H9 (cell line): ENCODE measurements around the gene GPC6. TPM values are rescaled to one million over a fixed set of nuclear protein-coding genes. Genes with fewer than 3 reads are reported as not detected.

Experiments
- DNase-seq: peaks from one replicate; pipeline ENCODE4 v3.0.0-alpha.2; 2017
- H2AFZ ChIP-seq: one replicate; pipeline ENCODE4 v1.6.1; 2013; ENCODE audit warnings: mild to moderate bottlenecking, low read length, control low read depth, moderate library complexity
- H2AK5ac ChIP-seq: 2 replicates; pipeline ENCODE4 v1.6.1; 2013; ENCODE audit warnings: low read length, control low read depth, mixed read lengths; ENCODE audit not compliant: insufficient read length
- H2BK120ac ChIP-seq: one replicate; pipeline ENCODE4 v1.6.1; 2013; ENCODE audit warnings: low read depth, mild to moderate bottlenecking, low read length, control low read depth, inconsistent platforms; ENCODE audit not compliant: poor library complexity, severe bottlenecking
- H2BK12ac ChIP-seq: 2 replicates; pipeline ENCODE4 v1.6.1; 2013; ENCODE audit warnings: low read length, control low read depth, mixed read lengths, low read depth; ENCODE audit not compliant: insufficient read length
- H2BK15ac ChIP-seq: 2 replicates; pipeline ENCODE4 v1.6.1; 2013; ENCODE audit warnings: low read depth, low read length, control low read depth
- H2BK20ac ChIP-seq: one replicate; pipeline ENCODE4 v1.6.1; 2013; ENCODE audit warnings: low read depth, mild to moderate bottlenecking, low read length, control low read depth, inconsistent platforms; ENCODE audit not compliant: poor library complexity, severe bottlenecking
- H2BK5ac ChIP-seq: 2 replicates; pipeline ENCODE4 v1.6.1; 2013; ENCODE audit warnings: low read length, control low read depth, mixed read lengths; ENCODE audit not compliant: insufficient read length
- H3K14ac ChIP-seq: 2 replicates; pipeline ENCODE4 v1.6.1; 2013; ENCODE audit warnings: low read length, control low read depth; ENCODE audit not compliant: insufficient read depth
- H3K18ac ChIP-seq: 2 replicates; pipeline ENCODE4 v1.6.1; 2013; ENCODE audit warnings: low read depth, mild to moderate bottlenecking, mixed read lengths, low read length, control low read depth; ENCODE audit not compliant: insufficient read length
- H3K23ac ChIP-seq: 2 replicates; pipeline ENCODE4 v1.6.1; 2013; ENCODE audit warnings: low read length, control low read depth, mixed read lengths, low read depth; ENCODE audit not compliant: insufficient read length
- H3K23me2 ChIP-seq: 2 replicates; pipeline ENCODE4 v1.6.1; 2013; ENCODE audit warnings: low read depth, mild to moderate bottlenecking, mixed read lengths, low read length, control low read depth; ENCODE audit not compliant: insufficient read length, poor library complexity, severe bottlenecking
- H3K27ac ChIP-seq: 2 replicates; pipeline ENCODE4 v1.5.1; 2013; ENCODE audit warnings: low read length, control low read depth, mixed read lengths, low read depth; ENCODE audit not compliant: insufficient read length
- H3K27me3 ChIP-seq: 2 replicates; pipeline ENCODE4 v1.6.1; 2013; ENCODE audit warnings: low read length, control low read depth, inconsistent platforms; ENCODE audit not compliant: insufficient read depth
- H3K4ac ChIP-seq: 2 replicates; pipeline ENCODE4 v1.6.1; 2013; ENCODE audit warnings: low read depth, mild to moderate bottlenecking, control low read depth, inconsistent platforms, low read length, moderate library complexity
- H3K4me1 ChIP-seq: 2 replicates; pipeline ENCODE4 v1.6.1; 2013; ENCODE audit warnings: low read length, control low read depth, inconsistent platforms; ENCODE audit not compliant: insufficient read depth
- H3K4me2 ChIP-seq: 2 replicates; pipeline ENCODE4 v1.6.1; 2013; ENCODE audit warnings: low read length, control low read depth, mixed read lengths; ENCODE audit not compliant: insufficient read length, insufficient read depth
- H3K56ac ChIP-seq: 2 replicates; pipeline ENCODE4 v1.6.1; 2013; ENCODE audit warnings: low read depth, mild to moderate bottlenecking, mixed read lengths, low read length, control low read depth; ENCODE audit not compliant: insufficient read length
- H3K79me1 ChIP-seq: 2 replicates; pipeline ENCODE4 v1.6.1; 2013; ENCODE audit warnings: low read depth, mild to moderate bottlenecking, moderate library complexity, low read length, control low read depth, inconsistent platforms; ENCODE audit not compliant: insufficient read depth, poor library complexity, severe bottlenecking
- H3K79me2 ChIP-seq: 2 replicates; pipeline ENCODE4 v1.6.1; 2013; ENCODE audit warnings: low read length, control low read depth, inconsistent platforms; ENCODE audit not compliant: insufficient read depth
- H3K9ac ChIP-seq: 2 replicates; pipeline ENCODE4 v1.6.1; 2013; ENCODE audit warnings: low read length, control low read depth, mixed read lengths; ENCODE audit not compliant: insufficient read length; ENCODE audit errors: extremely low read depth
- H3K9me3 ChIP-seq: one replicate; pipeline ENCODE4 v1.6.1; 2013; ENCODE audit warnings: low read depth, low read length, inconsistent platforms; ENCODE audit not compliant: control insufficient read depth
- H3T11ph ChIP-seq: one replicate; pipeline ENCODE4 v1.6.1; 2013; ENCODE audit warnings: mild to moderate bottlenecking, low read length, control low read depth, inconsistent platforms
- H4K20me1 ChIP-seq: one replicate; pipeline ENCODE4 v1.6.1; 2013; ENCODE audit not compliant: control insufficient read depth, insufficient read length, insufficient read depth
- H4K5ac ChIP-seq: 2 replicates; pipeline ENCODE4 v1.6.1; 2013; ENCODE audit warnings: low read depth, mild to moderate bottlenecking, mixed read lengths, low read length, control low read depth; ENCODE audit not compliant: insufficient read length
- H4K8ac ChIP-seq: replicated peaks from 2 replicates; pipeline ENCODE4 v1.6.1; 2013; ENCODE audit warnings: low read length, control low read depth, mixed read lengths, low read depth; ENCODE audit not compliant: insufficient read length
- H4K91ac ChIP-seq: 2 replicates; pipeline ENCODE4 v1.6.1; 2013; ENCODE audit warnings: low read depth, mild to moderate bottlenecking, moderate library complexity, mixed read lengths, low read length, control low read depth; ENCODE audit not compliant: insufficient read length
- H3K27ac Mint-ChIP-seq, 3 experiments: 2 replicates in 2 of 3; 3 replicates in 1 of 3; pipeline ENCODE4 v1.8.0; 2020 to 2021; ENCODE audit warnings: mixed read lengths in 3 of 3, mild to moderate bottlenecking in 1 of 3, moderate library complexity in 1 of 3
- H3K27me3 Mint-ChIP-seq: 2 replicates; pipeline ENCODE4 v1.8.0; 2021; ENCODE audit warnings: low read depth, mild to moderate bottlenecking, moderate library complexity, mixed read lengths
- H3K36me3 Mint-ChIP-seq, 3 experiments: 2 replicates in 2 of 3; 3 replicates in 1 of 3; pipeline ENCODE4 v1.8.0; 2020 to 2021; ENCODE audit warnings: low read depth in 3 of 3, mixed read lengths in 3 of 3; ENCODE audit not compliant: insufficient read depth in 1 of 3
- H3K4me1 Mint-ChIP-seq, 2 experiments: 2 replicates each; pipeline ENCODE4 v1.8.0; 2020; ENCODE audit warnings: mixed read lengths in 2 of 2
- H3K4me3 Mint-ChIP-seq, 2 experiments: 2 replicates in 1 of 2; 3 replicates in 1 of 2; pipeline ENCODE4 v1.8.0; 2020 to 2021; ENCODE audit warnings: mild to moderate bottlenecking in 2 of 2, mixed read lengths in 2 of 2, moderate library complexity in 1 of 2
- H3K9me3 Mint-ChIP-seq, 2 experiments: 2 replicates in 1 of 2; 3 replicates in 1 of 2; pipeline ENCODE4 v1.8.0; 2020; ENCODE audit warnings: mild to moderate bottlenecking in 2 of 2, mixed read lengths in 2 of 2, moderate library complexity in 1 of 2
- CTCF ChIP-seq: fragments of 200-600 bp; sonication (generic); conservative IDR thresholded peaks from 3 replicates; pipeline ENCODE4 v1.8.0; 2021; ENCODE audit warnings: antibody characterized with exemption, mild to moderate bottlenecking
- WGBS: extraction: QIAGEN DNeasy Blood & Tissue Kit; methylation state at CpG from one replicate; pipeline ENCODE4 v1.1.7; 2013; ENCODE audit warnings: missing lambda C conversion rate, low lambda C conversion rate, mixed read lengths; ENCODE audit not compliant: insufficient read length; ENCODE audit errors: extremely low coverage; 5-methylcytosine and 5-hydroxymethylcytosine counted together
- total RNA-seq: library from RNA; stranded (reverse); gene quantifications from 2 replicates; pipeline ENCODE4 v1.2.1, GENCODE V29; 2021

Gene GPC6
- total RNA-seq, 1 experiment from 2014 or later: 15.6 TPM

GRCh38 chr13:94204946-94205345 is 978.3 kb downstream of the GPC6 start:
- no peak overlapping the region for H2BK5ac ChIP-seq

More at GRCh38 chr13:94204946-94205345, 978.3 kb downstream of the GPC6 start:
- H2BK20ac ChIP-seq: no peak overlapping the region
- Mint-ChIP-seq H3K4me1 (no peaks in the 10 kb centered on the region), H3K27ac (no peak overlapping the region), H3K36me3 (no peaks in the 10 kb centered on the region), H3K4me3 (no peak overlapping the region), H3K9me3 (no peaks in the 10 kb centered on the region), H3K27me3 (no peaks in the 10 kb centered on the region)
- no peaks in the 10 kb centered on the region for H3K79me1 ChIP-seq
- TF ChIP-seq CTCF: no peak
- H3K27me3 ChIP-seq: no peaks in the 10 kb centered on the region
- H3K23me2 ChIP-seq: no peaks in the 10 kb centered on the region
- no peak overlapping the region for H3K4me2 ChIP-seq
- H3K4me1 ChIP-seq: no peaks in the 10 kb centered on the region
- no CpG with 5 or more reads among the region's 2 CpGs for WGBS
- H3K14ac ChIP-seq: no peak overlapping the region
- no peak overlapping the region for H3K4ac ChIP-seq
- no peak overlapping the region for H3K23ac ChIP-seq
- no peak overlapping the region for H2BK12ac ChIP-seq
- no peak overlapping the region for H2BK120ac ChIP-seq
- no peak overlapping the region for H3T11ph ChIP-seq
- H4K5ac ChIP-seq: no peak overlapping the region
- no peaks in the 10 kb centered on the region for H4K20me1 ChIP-seq
- H2AFZ ChIP-seq: no peak overlapping the region
- H4K91ac ChIP-seq: no peak overlapping the region
- no peak overlapping the region for H3K18ac ChIP-seq
- no peak overlapping the region for H3K9ac ChIP-seq
- H3K9me3 ChIP-seq: no peaks in the 10 kb centered on the region
- H2BK15ac ChIP-seq: no peak overlapping the region
- H3K27ac ChIP-seq: no peak overlapping the region
- DNase-seq: no peak
- no peak overlapping the region for H4K8ac ChIP-seq
- H3K56ac ChIP-seq: no peak overlapping the region
- H3K79me2 ChIP-seq: no peaks in the 10 kb centered on the region
- no peak overlapping the region for H2AK5ac ChIP-seq
